Heart left ventricle (tissue), 13 donors: ENCODE measurements around the gene KIRREL1.

Source experiments
- POLR2A ChIP-seq, 2 donors: fragments of 450-650 bp; IDR thresholded peaks; one replicate each; pipeline ENCODE4 v1.6.1; 2017; ENCODE audit warnings: antibody characterized with exemption in 2 of 2, mild to moderate bottlenecking in 2 of 2, moderate library complexity in 2 of 2
- TF ChIP-seq, protein P1 (sequence below), 12 donors: fragments of 200-600 bp; sonication (generic) in 4 of 12; IDR thresholded peaks; one replicate each; pipeline versions ENCODE4 v1.5.0 to v1.8.0; 2018 to 2022; ENCODE audit warnings: antibody characterized with exemption in 12 of 12, mild to moderate bottlenecking in 5 of 12
- donor health status: ischemic (EF 13 %, LVEDD 7.1; RV severe dilation, severe dysfunction).
- donor health status: DM: no; HTN: yes; CAD: no.
- donor health status: DM: no; HTN: no; CAD: no.
- donor health status: ischemic (EF 25% LVEDD 6.9; RV normal size, moderate dysfunction).
- donor health status: ischemic (EF 25% LVEDD 5.7; RV mildly dilated, moderate dysfunction).
- donor health status: ischemic (EF 35%, LVEDD 5.7; RV mildly dilated, moderate dysfunction).
- donor health status: nonischemic (EF 11% LVEDD 7.7; RV severe dilation, severe dysfunction).
- donor health status: DM: yes; HTN: yes; CAD: no.
- donor health status: PGD.
- donor health status: ischemic (EF 29% LVEDD 5.4; RV normal size, mild dysfunction).
- donor health status: nonischemic (EF 23%, LVEDD 6.1; RV moderate dilation, normal function).

- no peak for TF ChIP-seq POLR2A (IDR thresholded peaks at IDR 0.05)
- TF ChIP-seq, protein P1, sequence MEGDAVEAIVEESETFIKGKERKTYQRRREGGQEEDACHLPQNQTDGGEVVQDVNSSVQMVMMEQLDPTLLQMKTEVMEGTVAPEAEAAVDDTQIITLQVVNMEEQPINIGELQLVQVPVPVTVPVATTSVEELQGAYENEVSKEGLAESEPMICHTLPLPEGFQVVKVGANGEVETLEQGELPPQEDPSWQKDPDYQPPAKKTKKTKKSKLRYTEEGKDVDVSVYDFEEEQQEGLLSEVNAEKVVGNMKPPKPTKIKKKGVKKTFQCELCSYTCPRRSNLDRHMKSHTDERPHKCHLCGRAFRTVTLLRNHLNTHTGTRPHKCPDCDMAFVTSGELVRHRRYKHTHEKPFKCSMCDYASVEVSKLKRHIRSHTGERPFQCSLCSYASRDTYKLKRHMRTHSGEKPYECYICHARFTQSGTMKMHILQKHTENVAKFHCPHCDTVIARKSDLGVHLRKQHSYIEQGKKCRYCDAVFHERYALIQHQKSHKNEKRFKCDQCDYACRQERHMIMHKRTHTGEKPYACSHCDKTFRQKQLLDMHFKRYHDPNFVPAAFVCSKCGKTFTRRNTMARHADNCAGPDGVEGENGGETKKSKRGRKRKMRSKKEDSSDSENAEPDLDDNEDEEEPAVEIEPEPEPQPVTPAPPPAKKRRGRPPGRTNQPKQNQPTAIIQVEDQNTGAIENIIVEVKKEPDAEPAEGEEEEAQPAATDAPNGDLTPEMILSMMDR (IDR thresholded peaks at IDR 0.05) = no peak
Measured at GRCh38 chr1:158007667-158008386, 14.4 kb downstream of the KIRREL1 start.
